Stimulated activated CD8-positive, alpha-beta memory T cell treated with anti-CD3 and anti-CD28 coated beads, Interleukin-15, amount 100 ng/mL, for 24 hours (primary cell): ENCODE measurements around the gene MKI67.
A peak's percentile ranks its signal among the peaks of the same experiment; 100 is the strongest.
"Not testable (repeated sequence)": the region's sequence is repeated elsewhere in the genome, so short reads cannot be mapped to it uniquely, and the experiment has no call there.

Source experiments
- DNase-seq: peaks from one replicate; pipeline ENCODE4 v3.0.0-alpha.2; 2020; ENCODE audit warnings: low read depth

The MKI67 gene

GRCh38 chr10:128125944-128126764 is at the start of gene MKI67:
Gene MKI67, minus strand, starts transcription at chr10:128126423. Its CDS starts 756 bp downstream, at chr10:128125667.
- DNase-seq = peak; percentile 80

GRCh38 chr10:128174581-128175559 is 48.6 kb upstream of the MKI67 start:
- DNase-seq = no peak

- DNase-seq = no peak
Measured at GRCh38 chr10:128173386-128173785, 47.2 kb upstream of the MKI67 start.

GRCh38 chr10:128172756-128173155 is 46.5 kb upstream of the MKI67 start:
- no peak for DNase-seq

GRCh38 chr10:128169811-128170379 is 43.7 kb upstream of the MKI67 start:
- no peak for DNase-seq

- DNase-seq = no peak
Measured at GRCh38 chr10:128167926-128168520, 41.8 kb upstream of the MKI67 start.

- DNase-seq = not testable (repeated sequence)
Measured at GRCh38 chr10:128167123-128167522, 40.9 kb upstream of the MKI67 start.

GRCh38 chr10:128166151-128166550 is 39.9 kb upstream of the MKI67 start:
- no peak for DNase-seq

GRCh38 chr10:128165536-128165935 is 39.3 kb upstream of the MKI67 start:
- DNase-seq = no peak

GRCh38 chr10:128163701-128164100 is 37.5 kb upstream of the MKI67 start:
- DNase-seq = no peak

- no peak for DNase-seq
Measured at GRCh38 chr10:128161031-128161430, 34.8 kb upstream of the MKI67 start.

GRCh38 chr10:128160297-128160711 is 34.1 kb upstream of the MKI67 start:
- no peak for DNase-seq

GRCh38 chr10:128158021-128158795 is 32.0 kb upstream of the MKI67 start:
- DNase-seq = no peak

- DNase-seq = no peak
Measured at GRCh38 chr10:128156999-128157755, 31.0 kb upstream of the MKI67 start.

- no peak for DNase-seq
Measured at GRCh38 chr10:128152741-128153580, 26.7 kb upstream of the MKI67 start.

- no peak for DNase-seq
Measured at GRCh38 chr10:128151031-128151430, 24.8 kb upstream of the MKI67 start.

- DNase-seq = no peak
Measured at GRCh38 chr10:128150561-128150960, 24.3 kb upstream of the MKI67 start.

GRCh38 chr10:128150045-128150493 is 23.8 kb upstream of the MKI67 start:
- peak; percentile 63 for DNase-seq

GRCh38 chr10:128149267-128150014 is 23.2 kb upstream of the MKI67 start:
- no peak for DNase-seq
